Measurements from ENCODE around the gene GPR132. TPM values are rescaled to one million over a fixed set of nuclear protein-coding genes. Genes with fewer than 3 reads are reported as not detected.

GPR132 gene
- total and polyA plus RNA-seq, 9 of the 15 experiments (the other 6 are each of a cell fraction or from before 2014, with no cell fraction given) = 0.01 to 1.1 (median 0.25) TPM; not detected in 1

DNA sequence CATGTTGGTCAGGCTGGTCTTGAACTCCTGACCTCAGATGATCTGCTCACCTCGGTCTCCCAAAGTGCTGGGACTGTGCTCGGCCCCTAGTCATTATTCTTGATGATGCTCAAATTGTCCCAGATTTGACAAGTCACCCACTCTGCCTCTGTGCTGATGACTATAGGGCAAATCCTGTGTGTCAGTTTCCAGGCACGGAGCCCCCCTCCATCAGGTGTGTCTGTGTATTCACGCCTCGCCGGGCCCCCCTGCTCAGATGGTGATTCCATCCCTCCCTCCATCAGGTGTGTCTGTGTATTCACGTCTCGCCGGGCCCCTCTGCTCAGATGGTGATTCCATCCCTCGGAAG, 4.3 kb upstream of the GPR132 start:
- Histone ChIP-seq H3K27me3 (ENCODE audit: control insufficient read depth in 2 of 2, insufficient read depth in 2 of 2, low read length in 2 of 2) (no peaks in the 10 kb centered on the region), H2AFZ (ENCODE audit: low read depth, low read length) (peak overlapping the region; percentile 70; the same call in 1 of the 2 replicates)
- no peak for TF ChIP-seq KAT2B (IDR thresholded peaks at IDR 0.05; ENCODE audit: low read depth, low read length)
- no peak for TF ChIP-seq TCF7L2 (IDR thresholded peaks at IDR 0.05; ENCODE audit: low read depth, low read length)
- no peak for TF ChIP-seq ZSCAN29 (IDR thresholded peaks at IDR 0.05)
- no peak for TF ChIP-seq CXXC5 (CRISPR knock-in tag; IDR thresholded peaks at IDR 0.05)
- no peak for TF ChIP-seq PHF8 (IDR thresholded peaks at IDR 0.05; ENCODE audit: borderline replicate concordance, low read length)
- TF ChIP-seq TAL1 (IDR thresholded peaks at IDR 0.05) = no peak
- TF ChIP-seq TEAD1 (CRISPR knock-in tag; IDR thresholded peaks at IDR 0.05) = no peak
- no peak for TF ChIP-seq ZBTB8A (IDR thresholded peaks at IDR 0.05; ENCODE audit: partially characterized antibody)
- TF ChIP-seq SUPT5H (IDR thresholded peaks at IDR 0.05) = no peak
- TF ChIP-seq TFAP4 (CRISPR knock-in tag; IDR thresholded peaks at IDR 0.05; ENCODE audit: borderline replicate concordance) = no peak
- no peak for TF ChIP-seq MAFK (IDR thresholded peaks at IDR 0.05; ENCODE audit: low read length)
- no peak for TF ChIP-seq RBM14 (IDR thresholded peaks at IDR 0.05; ENCODE audit: borderline replicate concordance, insufficient read depth, low read depth, low read length)
- no peak for TF ChIP-seq ZFP36 (IDR thresholded peaks at IDR 0.05; ENCODE audit: low read depth, low read length, partially characterized antibody)
- no peak for TF ChIP-seq ESRRA (IDR thresholded peaks at IDR 0.05; ENCODE audit: borderline replicate concordance, low read depth)
- no peak for TF ChIP-seq ZNF184 (CRISPR knock-in tag; IDR thresholded peaks at IDR 0.05)
- no peak for TF ChIP-seq XRCC3 (IDR thresholded peaks at IDR 0.05)

More for the DNA sequence above, 4.3 kb upstream of the GPR132 start:
- H3K9me1 ChIP-seq (ENCODE audit: control insufficient read depth, insufficient read depth, low read length) = peaks cover 4% of the 10 kb centered on the region
- WGBS (ENCODE audit: insufficient coverage, low coverage, missing lambda C conversion rate) = 66% methylated on average over 6 of the region's 10 CpGs
- no peak overlapping the region for H3K4me3 ChIP-seq
- FAIRE-seq = no peak
- ChIA-PET POLR2A (no interaction called here), CTCF (ENCODE audit: low intra/inter-chr PET ratio) (no interaction called here)
- H3K9me3 ChIP-seq (replicated peaks; ENCODE audit: control insufficient read depth, insufficient read depth, low read depth, low read length) = no peaks in the 10 kb centered on the region
- peaks cover 5 to 55% of the 10 kb centered on the region in 2 experiments; a peak in 4 of 5 replicates for H3K4me1 ChIP-seq (replicated peaks in 1 of 2; ENCODE audit: control insufficient read depth in 2 of 2, insufficient read depth in 2 of 2, low read length in 2 of 2)
- no peaks in the 10 kb centered on the region for H3K79me2 ChIP-seq (ENCODE audit: control insufficient read depth, insufficient read depth, low read length)
- H3K27ac ChIP-seq (ENCODE audit: extremely low read depth, low read depth, low read length) = no peak overlapping the region
- no peaks in the 10 kb centered on the region for H4K20me1 ChIP-seq (replicated peaks; ENCODE audit: control insufficient read depth, insufficient read depth, low read length)
- H3K9ac ChIP-seq (ENCODE audit: insufficient read depth in 1 of 2, low read depth in 2 of 2, low read length in 2 of 2) = no peak overlapping the region
- no peaks in the 10 kb centered on the region for H3K36me3 ChIP-seq (ENCODE audit: control insufficient read depth, insufficient read depth, low read length)
- BruUV-seq (replicated peaks) = no TSS peak
- no peak overlapping the region for H3K4me2 ChIP-seq (ENCODE audit: insufficient read depth, low read length)
- in situ Hi-C loops (cut with MboI) (no loop called here), intact Hi-C loops (cut with micrococcal nuclease) (no loop called here)
- DNase-seq (ENCODE audit: extremely low read depth in 1 of 4, low spot score in 3 of 4) = no peak
- ATAC-seq = no peak

Measured in K562 (cell line).